Prostate gland (tissue), 2 donors: ENCODE data around the gene SYNC. TPM values are rescaled to one million over a fixed set of nuclear protein-coding genes. Genes with fewer than 3 reads are reported as not detected.
A peak's percentile ranks its signal among the peaks of the same experiment; 100 is the strongest.

Experiments
- DNase-seq: peaks from one replicate; pipeline ENCODE4 v3.0.0-alpha.2; 2019; ENCODE audit warnings: low spot score
- H3K27ac ChIP-seq, 2 donors: fragments of 200-600 bp; sonication (generic); 2 replicates each; pipeline ENCODE4 v1.5.1; 2017 to 2019
- H3K27me3 ChIP-seq: fragments of 200-600 bp; sonication (generic); replicated peaks from 2 replicates; pipeline ENCODE4 v1.5.1; 2019; ENCODE audit not compliant: insufficient read depth
- H3K36me3 ChIP-seq, 2 donors: fragments of 200-600 bp; sonication (generic); 1 replicate in 1 of 2; 2 replicates in 1 of 2; pipeline versions ENCODE4 v1.5.1 to v1.8.1; 2017 to 2019
- H3K4me1 ChIP-seq: fragments of 200-600 bp; sonication (generic); replicated peaks from 2 replicates; pipeline ENCODE4 v1.5.1; 2019
- H3K4me3 ChIP-seq, 2 donors: fragments of 200-600 bp; sonication (generic); 2 replicates each; pipeline ENCODE4 v1.5.1; 2017 to 2019
- H3K9me3 ChIP-seq: fragments of 200-600 bp; sonication (generic); 2 replicates; pipeline ENCODE4 v1.5.1; 2017
- CTCF ChIP-seq, 4 experiments: fragments of 200-600 bp in 2 of 4; fragments of 450-650 bp in 2 of 4; sonication (generic) in 2 of 4; IDR thresholded peaks; 1 replicate in 3 of 4; 2 replicates in 1 of 4; pipeline ENCODE4 v1.5.1; 2016 to 2019; ENCODE audit warnings: antibody characterized with exemption in 4 of 4, mild to moderate bottlenecking in 2 of 4, moderate library complexity in 2 of 4
- POLR2A ChIP-seq: fragments of 450-650 bp; IDR thresholded peaks from one replicate; pipeline ENCODE4 v1.6.1; 2016; ENCODE audit warnings: antibody characterized with exemption, mild to moderate bottlenecking
- POLR2AphosphoS5 ChIP-seq: sonication (generic); formaldehyde crosslinking; IDR thresholded peaks from one replicate; pipeline ENCODE4 v1.6.1; 2017; ENCODE audit warnings: antibody characterized with exemption
- WGBS: methylation state at CpG from one replicate; pipeline ENCODE4 v1.1.5; 2018; 5-methylcytosine and 5-hydroxymethylcytosine counted together
- intact Hi-C: fragments of 100-400 bp; cut with DNase I; formaldehyde crosslinking; loops from one replicate; pipeline ENCODE4 v1.14.2; 2022
- total RNA-seq, 2 donors: library from RNA; depleted of rRNA; stranded (reverse); fragments of >200 nt; gene quantifications; one replicate each; pipeline ENCODE4 v1.1.0, GENCODE V29; 2016

The SYNC gene
- total RNA-seq, 2 donors from 2014 or later: 7.9 to 18.2 TPM

GRCh38 chr1:32729254-32730046, 26.9 kb upstream of the SYNC start:
- no peak overlapping the region for H3K27ac ChIP-seq
- no peaks in the 10 kb centered on the region for H3K4me1 ChIP-seq
- no peaks in the 10 kb centered on the region for H3K9me3 ChIP-seq
- no peak for DNase-seq
- H3K36me3 ChIP-seq: no peaks in the 10 kb centered on the region
- intact Hi-C loops: no loop called here
- no peaks in the 10 kb centered on the region for H3K27me3 ChIP-seq
- no peak for TF ChIP-seq POLR2A
- peak; percentile 50 for TF ChIP-seq POLR2AphosphoS5
- TF ChIP-seq CTCF (IDR thresholded peaks at IDR 0.05): peak in 1 of 4 experiments; percentile 5
- 80% methylated on average over 14 of the region's 14 CpGs for WGBS
- no peak overlapping the region for H3K4me3 ChIP-seq

GRCh38 chr1:32728413-32729077, 26.0 kb upstream of the SYNC start:
- H3K4me1 ChIP-seq: no peaks in the 10 kb centered on the region
- no peak overlapping the region for H3K27ac ChIP-seq
- H3K9me3 ChIP-seq: no peaks in the 10 kb centered on the region
- intact Hi-C loops: no loop called here
- no peak for TF ChIP-seq POLR2AphosphoS5
- no peak for TF ChIP-seq POLR2A
- TF ChIP-seq CTCF (IDR thresholded peaks at IDR 0.05): no peak
- no peaks in the 10 kb centered on the region for H3K36me3 ChIP-seq
- no peak overlapping the region for H3K4me3 ChIP-seq
- no peaks in the 10 kb centered on the region for H3K27me3 ChIP-seq
- DNase-seq: no peak
- 89% methylated on average over 7 of the region's 7 CpGs for WGBS

GRCh38 chr1:32727876-32728275, 25.3 kb upstream of the SYNC start:
- Histone ChIP-seq H3K4me1 (no peaks in the 10 kb centered on the region), H3K27ac (no peak overlapping the region), H3K36me3 (no peaks in the 10 kb centered on the region), H3K27me3 (no peaks in the 10 kb centered on the region), H3K4me3 (no peak overlapping the region), H3K9me3 (no peaks in the 10 kb centered on the region)
- WGBS: 90% methylated on average over 1 of the region's 1 CpG
- TF ChIP-seq POLR2AphosphoS5: no peak
- TF ChIP-seq CTCF (IDR thresholded peaks at IDR 0.05): no peak
- TF ChIP-seq POLR2A: no peak
- intact Hi-C loops: no loop called here
- DNase-seq: no peak

- Histone ChIP-seq H3K36me3 (no peaks in the 10 kb centered on the region), H3K27me3 (no peaks in the 10 kb centered on the region), H3K27ac (no peak overlapping the region), H3K4me1 (no peaks in the 10 kb centered on the region), H3K9me3 (no peaks in the 10 kb centered on the region), H3K4me3 (no peak overlapping the region)
- DNase-seq: no peak
- intact Hi-C loops: no loop called here
- no peak for TF ChIP-seq CTCF (IDR thresholded peaks at IDR 0.05)
- no peak for TF ChIP-seq POLR2AphosphoS5
- TF ChIP-seq POLR2A: no peak
- WGBS: 90% methylated on average over 3 of the region's 3 CpGs
Observed at GRCh38 chr1:32725615-32725982, 23.0 kb upstream of the SYNC start.
